ENCODE data around the gene KATNBL1.

DNA sequence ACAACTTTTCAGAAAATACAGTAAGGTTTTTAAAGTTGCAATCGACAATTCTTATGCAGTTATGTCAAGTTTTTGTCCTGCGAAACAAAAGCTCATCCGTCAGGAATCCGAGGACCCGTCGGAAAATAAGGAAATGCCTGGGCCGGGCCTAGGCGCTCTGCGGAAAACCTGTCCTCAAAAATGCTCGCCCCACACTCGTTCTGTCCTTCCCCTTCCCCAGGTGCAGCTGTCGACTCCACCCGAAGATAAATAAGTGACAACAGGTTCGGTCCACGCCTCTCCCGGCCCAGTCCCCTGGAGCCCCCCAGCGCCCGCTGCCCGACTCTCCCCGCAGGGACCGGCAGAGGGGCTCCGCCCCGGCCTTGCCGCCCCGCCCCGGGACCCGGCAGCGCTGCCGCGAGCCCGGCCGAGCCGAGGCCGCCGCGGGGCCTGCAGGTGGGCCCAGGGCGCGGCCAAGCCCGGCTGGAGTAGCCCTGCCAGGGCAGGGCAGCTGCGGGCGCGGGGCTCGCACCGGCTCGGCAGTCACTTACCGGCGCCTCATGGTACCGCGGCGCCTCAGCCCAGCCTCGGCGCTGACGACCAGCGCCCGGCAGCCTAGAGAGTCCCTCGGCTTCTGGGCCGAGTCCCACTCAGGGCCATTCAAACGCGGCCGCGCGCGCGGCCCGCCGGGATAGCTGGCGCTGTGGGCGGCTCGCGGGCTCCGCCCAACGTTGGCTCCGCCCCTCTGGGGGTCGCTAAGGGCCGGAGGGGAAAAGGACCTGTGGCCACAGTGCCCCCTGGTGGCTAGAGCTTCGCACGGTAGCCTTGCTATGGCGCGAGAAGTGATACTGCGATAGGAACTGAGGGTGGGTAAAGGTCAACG is at the start of gene KATNBL1:
- TF ChIP-seq, protein P1, sequence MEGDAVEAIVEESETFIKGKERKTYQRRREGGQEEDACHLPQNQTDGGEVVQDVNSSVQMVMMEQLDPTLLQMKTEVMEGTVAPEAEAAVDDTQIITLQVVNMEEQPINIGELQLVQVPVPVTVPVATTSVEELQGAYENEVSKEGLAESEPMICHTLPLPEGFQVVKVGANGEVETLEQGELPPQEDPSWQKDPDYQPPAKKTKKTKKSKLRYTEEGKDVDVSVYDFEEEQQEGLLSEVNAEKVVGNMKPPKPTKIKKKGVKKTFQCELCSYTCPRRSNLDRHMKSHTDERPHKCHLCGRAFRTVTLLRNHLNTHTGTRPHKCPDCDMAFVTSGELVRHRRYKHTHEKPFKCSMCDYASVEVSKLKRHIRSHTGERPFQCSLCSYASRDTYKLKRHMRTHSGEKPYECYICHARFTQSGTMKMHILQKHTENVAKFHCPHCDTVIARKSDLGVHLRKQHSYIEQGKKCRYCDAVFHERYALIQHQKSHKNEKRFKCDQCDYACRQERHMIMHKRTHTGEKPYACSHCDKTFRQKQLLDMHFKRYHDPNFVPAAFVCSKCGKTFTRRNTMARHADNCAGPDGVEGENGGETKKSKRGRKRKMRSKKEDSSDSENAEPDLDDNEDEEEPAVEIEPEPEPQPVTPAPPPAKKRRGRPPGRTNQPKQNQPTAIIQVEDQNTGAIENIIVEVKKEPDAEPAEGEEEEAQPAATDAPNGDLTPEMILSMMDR (IDR thresholded peaks at IDR 0.05): peak; percentile 86 to 93 (median 92)
- TF ChIP-seq POLR2AphosphoS5 (IDR thresholded peaks at IDR 0.05): peak; percentile 37 to 64 (median 54)
